Calu3 (cell line): ENCODE results near the gene GDPD2. TPM values are rescaled to one million over a fixed set of nuclear protein-coding genes. Genes with fewer than 3 reads are reported as not detected.

ENCODE experiments used
- BruUV-seq: library from RNA; stranded (reverse); fragments of 400-500 nt; replicated peaks from 2 replicates; lab custom pipeline; 2021; lab: Mats Ljungman, UMichigan
- CTCF ChIA-PET: fragments of 300-600 bp; sonication (Branson Sonifier 250); formaldehyde crosslinking; loops from one replicate; lab custom pipeline; 2022; ENCODE audit warnings: antibody characterized with exemption; lab: Charles Lee
- DNase-seq: peaks from one replicate; pipeline ENCODE4 v3.0.0; 2022
- H3K27ac Mint-ChIP-seq: one replicate; pipeline ENCODE4 v1.8.0; 2022; ENCODE audit warnings: mixed read lengths; ENCODE audit not compliant: unreplicated experiment
- H3K27me3 Mint-ChIP-seq: one replicate; pipeline ENCODE4 v1.8.0; 2022; ENCODE audit warnings: mixed read lengths; ENCODE audit not compliant: unreplicated experiment
- H3K36me3 Mint-ChIP-seq: one replicate; pipeline ENCODE4 v1.8.0; 2022; ENCODE audit warnings: mild to moderate bottlenecking, moderate library complexity, mixed read lengths; ENCODE audit not compliant: insufficient read depth, unreplicated experiment
- H3K4me1 Mint-ChIP-seq: one replicate; pipeline ENCODE4 v1.8.0; 2022; ENCODE audit warnings: mild to moderate bottlenecking, low read depth, mixed read lengths; ENCODE audit not compliant: unreplicated experiment
- H3K4me3 Mint-ChIP-seq: one replicate; pipeline ENCODE4 v1.8.0; 2022; ENCODE audit warnings: mild to moderate bottlenecking, low read depth, moderate library complexity, mixed read lengths; ENCODE audit not compliant: unreplicated experiment
- H3K9me3 Mint-ChIP-seq: one replicate; pipeline ENCODE4 v1.8.0; 2022; ENCODE audit warnings: low read depth, mixed read lengths; ENCODE audit not compliant: unreplicated experiment
- intact Hi-C: fragments of 100-400 bp; cut with micrococcal nuclease; formaldehyde crosslinking; loops from one replicate; pipeline ENCODE4 v1.10.0; 2022; ENCODE audit not compliant: unreplicated experiment
- total RNA-seq: library from RNA; stranded (reverse); gene quantifications from 2 replicates; pipeline ENCODE4 v1.2.3, GENCODE V29; 2022
- TF ChIP-seq, protein P1 (sequence below): fragments of 200-600 bp; IDR thresholded peaks from one replicate; pipeline ENCODE4 v1.8.0; 2022; ENCODE audit warnings: antibody characterized with exemption; ENCODE audit not compliant: unreplicated experiment

Gene GDPD2
- total RNA-seq, 1 experiment from 2014 or later: not detected

- intact Hi-C loops: loop anchor here (5.0 kb wide), 1 partner anchor 47 kb away; no protein-coding TSS in a partner anchor
- peak overlapping the region; percentile 88 for H3K4me3 Mint-ChIP-seq
- no peak for DNase-seq
- peaks cover 8% of the 10 kb centered on the region for H3K4me1 Mint-ChIP-seq
- H3K27me3 Mint-ChIP-seq: peaks cover 18% of the 10 kb centered on the region
- peaks cover 19% of the 10 kb centered on the region for H3K36me3 Mint-ChIP-seq
- no peaks in the 10 kb centered on the region for H3K9me3 Mint-ChIP-seq
- TSS peak; percentile 45 for BruUV-seq
- peak overlapping the region; percentile 47 for H3K27ac Mint-ChIP-seq
- TF ChIP-seq, protein P1, sequence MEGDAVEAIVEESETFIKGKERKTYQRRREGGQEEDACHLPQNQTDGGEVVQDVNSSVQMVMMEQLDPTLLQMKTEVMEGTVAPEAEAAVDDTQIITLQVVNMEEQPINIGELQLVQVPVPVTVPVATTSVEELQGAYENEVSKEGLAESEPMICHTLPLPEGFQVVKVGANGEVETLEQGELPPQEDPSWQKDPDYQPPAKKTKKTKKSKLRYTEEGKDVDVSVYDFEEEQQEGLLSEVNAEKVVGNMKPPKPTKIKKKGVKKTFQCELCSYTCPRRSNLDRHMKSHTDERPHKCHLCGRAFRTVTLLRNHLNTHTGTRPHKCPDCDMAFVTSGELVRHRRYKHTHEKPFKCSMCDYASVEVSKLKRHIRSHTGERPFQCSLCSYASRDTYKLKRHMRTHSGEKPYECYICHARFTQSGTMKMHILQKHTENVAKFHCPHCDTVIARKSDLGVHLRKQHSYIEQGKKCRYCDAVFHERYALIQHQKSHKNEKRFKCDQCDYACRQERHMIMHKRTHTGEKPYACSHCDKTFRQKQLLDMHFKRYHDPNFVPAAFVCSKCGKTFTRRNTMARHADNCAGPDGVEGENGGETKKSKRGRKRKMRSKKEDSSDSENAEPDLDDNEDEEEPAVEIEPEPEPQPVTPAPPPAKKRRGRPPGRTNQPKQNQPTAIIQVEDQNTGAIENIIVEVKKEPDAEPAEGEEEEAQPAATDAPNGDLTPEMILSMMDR: no peak
- CTCF ChIA-PET: interaction anchor here (0.7 kb wide), 1 partner anchor 531 kb away, joined by 5 read pairs; no protein-coding TSS in a partner anchor
Observed at GRCh38 chrX:70434914-70435586, 11.9 kb downstream of the GDPD2 start.

- TF ChIP-seq, protein P1: no peak
- Mint-ChIP-seq H3K4me3 (no peak overlapping the region), H3K9me3 (no peaks in the 10 kb centered on the region), H3K36me3 (peaks cover 19% of the 10 kb centered on the region), H3K4me1 (peaks cover 8% of the 10 kb centered on the region), H3K27me3 (peaks cover 31% of the 10 kb centered on the region), H3K27ac (no peak overlapping the region)
- DNase-seq: no peak
- CTCF ChIA-PET: no interaction called here
- no TSS peak for BruUV-seq
- intact Hi-C loops: no loop called here
Observed at GRCh38 chrX:70436343-70436742, 13.2 kb downstream of the GDPD2 start.

- TF ChIP-seq, protein P1: no peak
- H3K9me3 Mint-ChIP-seq: no peaks in the 10 kb centered on the region
- H3K27me3 Mint-ChIP-seq: peaks cover 34% of the 10 kb centered on the region
- intact Hi-C loops: no loop called here
- BruUV-seq: no TSS peak
- peaks cover 19% of the 10 kb centered on the region for H3K36me3 Mint-ChIP-seq
- H3K4me3 Mint-ChIP-seq: no peak overlapping the region
- DNase-seq: no peak
- no peak overlapping the region for H3K27ac Mint-ChIP-seq
- H3K4me1 Mint-ChIP-seq: peaks cover 8% of the 10 kb centered on the region
- CTCF ChIA-PET: no interaction called here
Observed at GRCh38 chrX:70437011-70437410, 13.9 kb downstream of the GDPD2 start.

GRCh38 chrX:70437921-70438665 is 15.0 kb downstream of the GDPD2 start:
- CTCF ChIA-PET: no interaction called here
- Mint-ChIP-seq H3K9me3 (no peaks in the 10 kb centered on the region), H3K4me1 (peaks cover 8% of the 10 kb centered on the region), H3K4me3 (no peak overlapping the region), H3K36me3 (peaks cover 19% of the 10 kb centered on the region), H3K27ac (no peak overlapping the region), H3K27me3 (peaks cover 45% of the 10 kb centered on the region)
- intact Hi-C loops: no loop called here
- no peak for DNase-seq
- BruUV-seq: no TSS peak
- TF ChIP-seq, protein P1: no peak
